ENCODE measurements around the gene SHROOM3.

SHROOM3 gene

DNA sequence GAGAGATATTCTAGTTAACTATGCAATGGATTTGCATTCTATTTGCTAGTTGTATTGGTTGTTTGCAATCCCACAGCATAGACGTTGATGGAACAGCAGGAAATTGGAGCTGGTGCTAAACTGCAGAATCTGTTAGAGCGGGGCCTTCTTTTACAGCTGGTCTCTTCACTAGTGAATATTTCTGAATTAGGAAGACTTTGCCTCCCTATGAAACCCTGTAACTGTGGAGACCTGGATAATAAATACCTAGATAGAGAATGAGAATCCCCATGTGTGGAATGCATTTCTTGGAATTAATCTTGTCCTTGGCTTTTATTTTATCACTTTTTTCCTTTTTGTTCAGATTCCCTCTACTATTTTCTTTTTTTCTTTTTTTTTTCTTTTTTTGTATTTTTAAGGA is 109.7 kb downstream of the SHROOM3 start:
- no peak for DNase-seq

DNA sequence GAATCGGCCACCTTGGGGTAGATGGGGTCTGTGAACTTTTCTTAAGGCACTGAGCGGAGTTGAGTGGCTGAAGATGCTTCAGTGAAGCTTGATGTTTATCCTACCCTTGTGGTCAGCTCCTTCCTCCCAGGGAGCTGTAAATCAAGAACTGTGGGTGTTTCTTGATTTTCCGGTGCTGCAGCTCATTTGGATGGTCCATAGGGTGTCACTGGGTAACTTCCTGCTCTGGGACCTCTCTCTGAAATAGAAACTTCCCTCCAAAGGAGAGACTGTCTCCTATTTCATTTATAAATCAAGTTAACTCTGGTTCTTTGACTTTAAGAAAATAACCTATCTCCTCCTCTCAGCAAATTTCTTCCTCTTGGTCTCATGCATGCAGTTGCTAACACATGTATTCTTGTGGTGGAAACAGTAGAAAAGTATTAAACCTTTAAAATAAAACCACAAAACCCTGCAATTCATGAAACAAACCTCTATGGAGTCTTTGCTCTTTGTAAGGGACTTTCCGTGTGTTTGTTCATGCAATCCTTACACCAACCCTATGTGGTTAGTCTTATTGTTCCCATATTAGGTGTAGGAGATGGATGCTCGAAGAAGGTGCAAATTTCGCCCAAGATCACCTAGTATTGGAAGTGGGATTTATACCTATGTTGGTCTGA is 110.3 kb downstream of the SHROOM3 start:
- DNase-seq: no peak

DNA sequence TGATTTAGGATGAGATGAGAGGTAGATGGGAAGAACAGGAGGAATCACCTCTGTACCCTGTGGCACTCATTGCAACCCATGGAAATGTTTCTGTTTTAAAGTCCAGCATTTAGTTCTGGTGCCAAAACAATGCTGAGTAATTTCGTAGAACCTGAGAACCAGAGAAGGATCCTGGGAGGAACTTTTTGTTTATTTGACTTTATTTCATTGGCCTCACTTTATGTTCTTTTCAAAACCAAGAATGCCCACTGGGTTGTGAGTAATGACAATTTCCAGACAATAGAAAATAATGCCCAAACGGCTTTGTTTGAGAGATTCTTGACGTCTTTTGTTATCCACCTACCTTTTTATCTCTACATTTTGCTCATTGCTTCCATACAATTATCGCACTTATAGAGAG is 111.3 kb downstream of the SHROOM3 start:
- no peak for DNase-seq

DNA sequence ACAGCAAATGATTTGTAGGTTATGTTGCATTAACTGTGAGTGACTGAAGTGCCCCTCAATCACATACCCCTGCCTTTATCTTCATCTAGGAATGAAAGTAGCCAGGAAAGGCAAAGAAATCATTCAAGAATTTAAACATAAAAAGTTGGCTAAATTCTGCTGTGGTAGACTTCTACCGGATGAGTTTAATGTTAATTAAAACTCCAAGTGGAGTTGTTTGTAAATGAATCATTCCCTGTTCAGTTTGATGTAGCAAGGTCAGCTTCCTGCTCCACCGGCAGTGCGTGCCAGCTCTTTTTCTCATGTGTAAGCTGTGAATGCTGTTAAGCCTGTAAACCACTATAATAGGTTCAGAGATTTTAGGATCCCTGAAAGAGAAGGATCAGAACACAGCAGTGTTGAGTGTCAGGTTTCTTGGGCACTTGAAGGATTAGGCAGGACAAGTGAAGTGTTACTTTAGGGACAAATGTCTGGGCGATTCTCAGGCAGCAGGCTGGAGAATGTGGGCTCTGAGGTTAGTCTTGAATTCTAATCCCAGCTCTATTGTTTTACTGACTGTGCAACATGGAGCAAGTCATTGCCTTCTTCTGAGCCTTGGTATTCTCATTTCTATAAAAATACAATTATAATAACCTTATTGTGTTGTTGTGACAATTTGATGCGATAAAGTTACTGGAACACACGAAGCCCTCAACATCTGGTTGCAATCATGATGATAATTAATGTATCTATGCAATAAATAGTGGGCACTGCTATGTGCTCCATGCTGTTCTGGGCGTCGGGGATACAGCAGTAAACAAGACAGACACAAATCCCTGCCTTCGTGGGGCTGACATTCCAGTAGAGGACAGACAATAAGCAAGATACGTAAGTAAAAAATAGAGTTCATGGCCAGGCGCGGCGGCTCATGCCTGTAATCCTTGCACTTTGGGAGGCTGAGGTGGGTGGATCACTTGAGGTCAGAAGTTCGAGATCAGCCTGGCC is 112.0 kb downstream of the SHROOM3 start:
- no peak for DNase-seq

DNA sequence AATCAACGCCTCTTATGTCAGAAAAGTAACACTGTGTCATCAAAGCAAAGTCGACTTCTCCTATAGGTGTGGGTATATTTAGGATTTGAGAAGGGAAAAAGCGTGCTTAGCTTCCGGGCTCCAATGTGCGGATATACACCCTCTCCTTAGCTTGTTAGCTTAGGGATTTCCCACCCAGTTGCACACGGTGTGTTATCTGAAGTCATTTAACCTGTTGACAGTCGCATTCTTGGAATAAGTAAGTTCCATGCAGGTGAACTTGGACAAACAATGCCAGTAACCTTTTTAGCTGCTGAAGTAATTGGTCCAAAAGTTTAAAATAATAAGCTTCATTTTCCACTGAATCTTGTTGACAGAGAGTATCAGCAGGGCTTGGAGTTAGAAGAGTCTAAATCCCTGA is 113.7 kb downstream of the SHROOM3 start:
- no peak for DNase-seq

DNA sequence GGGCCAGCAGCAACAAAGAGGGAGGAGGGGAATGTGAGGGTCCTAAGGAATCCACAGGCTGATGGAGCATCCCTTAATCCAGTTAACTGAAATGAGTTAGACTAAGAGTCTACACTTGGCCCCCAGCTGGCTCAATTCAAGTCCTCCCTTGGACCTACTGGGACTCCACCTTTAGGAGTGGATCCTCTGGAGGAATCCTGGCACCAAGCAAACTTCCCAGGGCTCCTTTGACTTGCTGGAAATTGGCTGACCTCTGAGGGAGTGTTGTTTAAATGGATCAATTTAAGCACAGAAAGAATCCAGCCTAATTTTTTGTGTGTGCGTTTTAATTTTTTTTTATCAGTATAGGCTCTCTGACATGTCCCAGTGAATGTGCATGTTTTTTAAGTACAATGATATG is 114.7 kb downstream of the SHROOM3 start:
- DNase-seq: no peak

DNA sequence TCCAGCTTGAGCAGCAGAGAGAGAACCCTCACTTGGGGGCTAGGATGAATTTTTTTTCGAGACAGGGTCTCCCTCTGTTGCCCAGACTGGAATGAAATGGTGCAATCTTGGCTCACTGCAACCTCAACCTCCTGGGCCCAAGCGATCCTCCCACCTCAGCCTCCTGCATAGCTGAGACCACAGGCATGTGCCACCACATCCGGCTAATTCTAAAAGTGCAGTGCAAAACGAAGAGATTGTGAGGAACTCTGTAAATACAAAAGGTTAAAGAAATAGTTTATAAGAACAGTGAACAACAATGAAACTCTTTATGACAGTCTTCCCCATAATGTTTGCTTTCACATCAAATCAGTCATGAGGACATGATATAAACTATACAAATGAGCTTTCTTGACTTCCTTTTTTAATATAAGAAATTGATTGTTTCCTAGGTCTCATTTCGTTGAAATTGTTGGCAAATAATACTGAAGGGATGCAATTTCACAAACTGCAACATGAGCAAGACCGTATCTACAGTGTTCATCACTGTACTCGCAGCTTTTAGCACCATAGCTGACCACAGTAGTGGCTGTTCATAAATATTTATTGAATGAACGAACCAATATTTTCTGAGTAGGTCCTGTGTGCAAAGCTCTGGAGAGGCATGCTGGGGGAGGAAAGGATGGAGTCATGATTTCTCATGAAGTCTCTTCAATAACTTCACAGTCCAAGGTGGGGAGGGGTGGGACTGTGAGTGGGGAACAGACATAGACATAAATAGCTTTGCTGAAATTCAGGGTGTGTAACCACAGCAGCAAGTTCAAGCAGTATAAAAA is 116.1 kb downstream of the SHROOM3 start:
- DNase-seq: no peak

DNA sequence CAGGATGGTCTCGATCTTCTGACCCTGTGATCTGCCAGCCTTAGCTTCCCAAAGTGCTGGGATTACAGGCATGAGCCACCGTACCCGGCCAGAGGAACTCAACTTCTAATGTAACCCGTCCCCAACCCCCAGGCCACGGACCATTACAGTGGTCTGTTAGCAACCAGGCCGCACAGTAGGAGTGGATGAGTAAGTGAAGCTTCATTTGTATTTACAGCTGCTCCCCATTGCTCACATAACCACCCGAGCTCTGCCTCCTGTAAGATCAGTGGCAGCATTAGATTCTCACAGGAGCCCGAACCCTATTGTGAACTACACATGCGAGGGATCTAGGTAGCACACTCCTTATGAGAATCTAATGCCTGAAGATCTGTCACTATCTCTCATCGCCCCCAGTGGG is 119.6 kb downstream of the SHROOM3 start:
- no peak for DNase-seq

DNA sequence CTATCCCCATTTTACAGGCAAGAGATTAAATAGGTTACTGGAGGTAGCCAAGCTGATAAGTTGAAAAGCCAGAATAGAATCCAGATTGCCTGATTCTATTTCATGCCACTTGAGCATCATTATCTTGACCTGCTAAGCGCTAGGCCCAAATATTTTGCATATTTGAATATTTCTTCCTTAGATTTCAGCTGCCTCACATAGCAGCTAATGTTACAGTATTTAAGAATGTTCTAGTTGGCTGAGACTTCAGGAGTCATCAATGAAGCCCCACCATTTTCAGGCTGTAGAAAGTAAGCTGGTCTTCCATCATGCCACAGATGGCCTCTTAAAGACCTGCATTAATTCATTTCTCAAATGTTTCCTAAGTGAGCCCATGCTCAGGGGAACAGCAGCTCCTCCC is 121.4 kb downstream of the SHROOM3 start:
- no peak for DNase-seq

DNA sequence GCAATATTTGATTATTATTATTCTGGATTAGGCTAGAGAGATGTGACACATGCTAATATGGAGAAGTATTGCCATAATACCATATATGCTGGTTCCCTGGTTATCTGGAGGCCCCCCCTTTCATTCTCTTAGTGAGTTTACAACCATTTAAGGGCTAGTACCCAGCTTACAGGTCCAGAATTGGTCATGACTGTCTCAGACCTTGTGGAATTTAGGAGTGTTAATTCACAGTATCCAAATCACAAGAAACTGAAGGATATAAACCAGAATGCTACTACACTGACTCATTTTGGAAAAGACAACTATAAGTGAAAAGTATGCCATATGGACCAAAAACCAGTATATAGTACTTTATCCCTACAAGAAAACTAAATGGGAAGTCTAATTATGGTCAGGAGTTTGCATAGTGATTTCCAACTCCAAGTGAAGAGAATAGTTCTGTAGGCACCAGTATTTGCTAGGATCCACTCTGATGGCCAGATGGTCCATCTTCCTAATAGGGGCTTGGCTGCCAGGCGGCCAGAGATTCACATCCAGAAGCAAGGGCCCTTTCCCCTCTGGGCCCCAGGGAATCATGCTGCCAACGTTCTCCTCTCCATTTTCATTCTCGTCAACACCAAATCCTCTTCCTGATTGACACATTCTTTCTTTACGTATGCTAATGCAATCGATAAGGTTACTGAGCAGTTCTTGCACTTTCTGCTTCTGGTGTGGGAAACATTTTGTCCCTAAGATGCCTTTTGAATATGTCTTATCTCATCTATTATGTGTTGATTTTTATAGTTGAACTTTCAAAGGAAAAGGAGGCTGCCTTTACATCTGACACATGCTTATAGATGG is 123.6 kb downstream of the SHROOM3 start:
- DNase-seq: no peak

DNA sequence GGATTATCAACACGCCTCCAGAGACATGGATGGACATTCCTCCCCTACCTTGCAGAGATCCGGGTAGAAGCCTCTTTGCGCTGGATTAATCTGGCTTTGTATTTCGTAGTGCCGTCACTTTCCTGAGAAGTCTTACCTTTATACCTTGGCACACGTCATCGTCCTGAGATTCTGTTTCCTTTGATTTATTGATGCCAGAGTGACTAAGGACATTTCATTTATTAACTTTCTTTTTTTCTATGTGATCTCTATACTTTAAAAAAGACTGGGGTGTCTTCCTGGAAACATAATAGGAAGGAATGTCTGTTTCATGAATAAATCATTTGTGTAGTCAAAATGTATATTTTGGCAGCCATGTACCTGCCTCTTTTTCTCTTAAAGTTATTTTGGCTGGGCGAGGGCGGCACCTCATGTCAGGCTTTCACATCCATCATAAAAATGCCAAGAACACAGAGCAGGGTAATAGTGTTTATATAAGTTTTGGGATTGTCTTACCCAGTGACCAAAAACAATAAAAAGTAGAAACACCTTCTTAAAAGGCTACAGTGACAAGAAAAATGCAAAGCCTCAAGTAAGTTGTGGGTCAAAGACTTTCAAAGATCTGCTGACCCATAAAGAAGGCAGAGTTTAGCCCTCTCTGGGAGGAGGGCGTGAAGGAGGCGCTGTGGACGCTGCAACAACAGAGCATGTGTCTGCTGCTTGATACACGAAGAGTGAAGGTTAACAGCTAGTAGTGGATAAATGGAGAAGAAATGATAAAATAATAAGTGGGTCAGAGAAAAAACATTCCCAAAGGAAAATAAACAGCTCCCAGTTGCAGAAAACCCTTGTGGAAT is 124.4 kb downstream of the SHROOM3 start:
- no peak for DNase-seq

DNA sequence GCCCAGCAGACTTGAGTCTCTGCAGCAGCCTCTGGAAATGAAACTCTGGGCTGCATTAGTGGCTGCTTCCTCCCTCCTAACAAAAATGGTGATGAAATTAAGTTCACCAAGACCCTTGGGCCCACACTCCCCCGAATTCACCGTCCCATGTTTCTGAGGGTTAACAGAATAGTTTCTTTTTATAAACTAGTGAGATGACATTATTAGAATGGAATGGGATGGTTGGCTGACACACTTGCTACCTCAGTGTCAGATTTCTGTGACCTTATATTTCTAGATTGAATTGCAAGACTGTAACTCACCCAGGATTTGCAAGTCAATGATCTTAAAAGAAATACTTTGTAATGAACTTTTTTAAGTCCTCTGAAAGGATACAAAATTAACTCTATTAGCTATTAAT is 127.1 kb downstream of the SHROOM3 start:
- DNase-seq: no peak

DNA sequence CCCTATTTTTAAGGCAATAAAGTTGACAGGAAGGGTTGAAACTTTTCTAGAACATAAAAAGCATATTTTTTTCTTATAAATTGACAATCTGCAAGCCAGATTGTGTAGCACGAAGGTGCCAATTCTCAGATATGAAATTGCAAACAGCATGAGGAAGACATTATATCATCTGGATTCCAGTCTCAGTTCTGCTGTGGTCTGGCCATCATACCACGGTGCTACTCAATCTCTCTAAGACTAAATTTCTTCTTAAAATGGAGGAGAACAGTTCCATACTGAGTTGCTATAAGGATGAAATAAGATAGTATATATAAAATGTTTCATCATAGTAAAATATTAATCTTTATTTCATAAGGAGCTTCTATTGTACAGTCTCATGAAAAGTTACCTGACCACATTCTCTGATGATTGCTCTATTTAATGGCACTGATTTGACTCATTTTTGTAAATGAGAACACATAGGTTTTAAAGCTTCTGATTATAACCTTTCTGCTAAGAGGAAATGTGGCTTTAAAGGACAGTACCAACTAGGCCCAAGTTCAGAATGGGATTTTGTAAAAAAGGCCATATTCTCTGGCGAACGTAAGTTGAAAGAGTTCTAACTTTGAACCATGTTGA is 127.9 kb downstream of the SHROOM3 start:
- DNase-seq: no peak

DNA sequence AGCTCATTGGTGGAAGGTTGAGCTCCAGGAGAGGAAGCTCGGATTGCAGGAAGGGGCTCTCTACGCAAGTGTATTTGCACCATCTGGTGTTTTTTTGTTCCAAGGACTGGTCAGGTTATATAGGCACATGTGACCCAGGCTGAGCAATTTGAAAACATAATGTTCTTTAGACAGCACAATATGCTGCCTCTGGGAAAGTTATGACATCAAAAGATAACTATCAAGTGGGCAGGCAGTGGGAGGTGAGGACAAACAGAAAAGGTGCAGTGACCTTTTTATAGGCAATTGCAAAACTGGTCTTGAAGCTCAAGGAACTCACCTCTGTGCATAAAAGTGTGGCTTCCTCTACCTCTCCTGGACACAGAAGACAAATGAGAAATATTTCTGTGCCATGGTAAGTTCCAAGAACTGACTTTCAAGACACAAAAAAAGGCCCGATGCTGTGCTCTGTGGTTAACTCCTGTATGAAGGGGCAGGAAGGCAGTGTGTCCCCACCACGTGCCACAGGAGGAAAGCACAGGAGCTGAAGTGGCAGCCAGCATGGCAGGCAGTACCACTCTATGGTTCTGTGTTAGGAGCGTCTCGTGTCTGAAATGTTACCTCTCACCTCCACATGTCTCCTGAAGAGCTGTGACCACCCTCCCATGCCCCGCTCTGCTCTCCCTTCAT is 128.6 kb downstream of the SHROOM3 start:
- DNase-seq: no peak

DNA sequence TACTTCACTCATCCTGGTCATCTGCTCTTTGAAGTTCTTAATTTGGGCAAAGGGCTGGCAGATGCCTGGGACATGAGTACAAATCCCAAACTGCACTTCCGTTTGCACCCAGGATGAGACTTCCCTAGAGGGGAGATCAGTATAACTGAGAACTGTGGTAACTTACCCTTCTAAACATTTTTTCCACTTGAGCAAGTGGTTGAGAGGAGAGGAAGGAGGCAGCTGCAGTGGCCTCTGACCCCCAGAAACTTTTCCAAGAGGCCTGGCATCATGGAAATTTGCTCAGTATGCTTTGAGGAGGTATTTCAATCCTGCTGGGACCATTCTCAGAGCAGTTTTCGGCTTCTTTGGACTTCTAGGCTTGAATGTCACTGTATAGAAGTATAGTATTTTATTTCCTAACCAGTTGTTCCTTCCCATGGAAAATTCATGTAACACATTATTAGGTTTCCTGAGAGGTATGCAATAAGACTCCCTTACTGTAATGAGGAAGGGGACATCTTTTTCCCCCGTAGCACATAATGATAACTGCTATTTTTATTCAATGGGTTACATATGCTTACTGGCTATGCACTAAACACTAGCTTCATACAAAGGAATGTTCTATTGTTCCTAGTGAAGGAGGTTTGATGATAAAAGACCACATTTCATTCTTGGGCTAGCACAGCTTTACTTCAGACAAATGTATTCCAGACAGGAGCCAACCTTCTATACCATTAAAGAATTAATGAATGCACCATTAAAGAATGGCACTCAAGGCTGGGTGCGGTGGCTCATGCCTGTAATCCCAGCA is 129.3 kb downstream of the SHROOM3 start:
- no peak for DNase-seq

DNA sequence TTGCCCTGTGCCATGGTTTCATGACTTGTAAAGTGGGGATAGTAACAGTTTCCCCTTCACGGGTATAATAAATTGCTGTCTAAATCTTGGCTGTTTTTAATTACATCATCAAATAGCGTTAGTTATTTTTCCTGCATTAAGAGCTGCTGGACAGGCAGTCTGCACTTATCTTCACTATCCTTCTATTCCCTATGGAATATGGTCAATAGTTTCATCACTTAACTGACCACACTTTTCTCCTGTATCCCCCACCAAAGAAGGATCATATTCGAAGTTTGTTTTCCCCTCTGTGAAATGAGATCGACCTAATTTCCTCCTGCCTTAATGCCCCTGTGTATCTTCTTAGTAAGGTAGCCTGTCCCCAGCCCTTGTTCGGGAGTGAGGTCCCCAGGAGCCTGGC is 133.2 kb downstream of the SHROOM3 start:
- no peak for DNase-seq

DNA sequence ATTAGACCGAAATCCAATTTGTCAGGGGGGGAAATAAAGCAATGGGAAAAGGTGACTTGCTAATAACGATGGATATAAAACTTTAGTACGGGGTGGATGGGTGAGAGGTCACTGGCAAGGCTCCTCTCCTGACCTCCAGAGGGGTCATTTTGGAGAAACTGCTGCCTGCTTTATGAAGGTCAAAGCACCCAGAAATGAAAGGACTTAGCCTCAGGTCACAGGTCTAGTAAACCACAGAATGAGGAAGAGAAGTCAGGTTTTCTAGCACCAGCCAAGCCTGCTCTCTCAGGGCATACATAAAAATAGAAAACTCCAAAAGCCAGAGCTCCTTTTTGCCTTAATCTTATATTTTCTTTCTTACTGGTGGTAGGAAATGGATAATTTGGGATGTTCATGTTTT is 134.2 kb downstream of the SHROOM3 start:
- DNase-seq: no peak

DNA sequence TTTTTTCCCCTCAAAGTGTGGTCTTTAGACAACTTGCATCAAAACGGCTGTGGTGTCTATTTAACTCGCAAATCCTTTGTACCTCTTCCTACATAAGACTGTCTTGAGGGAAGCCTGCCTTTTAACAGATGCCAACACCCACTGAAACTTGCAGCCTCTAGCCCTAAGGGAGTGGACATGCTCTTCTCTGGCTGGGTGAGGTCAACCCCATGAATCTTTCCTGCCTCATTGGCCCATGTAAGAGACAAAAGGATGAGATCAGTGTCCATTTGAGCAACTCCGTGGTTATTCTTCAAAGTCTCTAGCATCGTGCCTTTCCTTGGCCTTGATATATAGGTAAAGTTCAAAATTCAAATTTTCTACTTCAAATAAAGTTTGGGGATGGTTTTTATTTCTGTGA is 134.7 kb downstream of the SHROOM3 start:
- no peak for DNase-seq

DNA sequence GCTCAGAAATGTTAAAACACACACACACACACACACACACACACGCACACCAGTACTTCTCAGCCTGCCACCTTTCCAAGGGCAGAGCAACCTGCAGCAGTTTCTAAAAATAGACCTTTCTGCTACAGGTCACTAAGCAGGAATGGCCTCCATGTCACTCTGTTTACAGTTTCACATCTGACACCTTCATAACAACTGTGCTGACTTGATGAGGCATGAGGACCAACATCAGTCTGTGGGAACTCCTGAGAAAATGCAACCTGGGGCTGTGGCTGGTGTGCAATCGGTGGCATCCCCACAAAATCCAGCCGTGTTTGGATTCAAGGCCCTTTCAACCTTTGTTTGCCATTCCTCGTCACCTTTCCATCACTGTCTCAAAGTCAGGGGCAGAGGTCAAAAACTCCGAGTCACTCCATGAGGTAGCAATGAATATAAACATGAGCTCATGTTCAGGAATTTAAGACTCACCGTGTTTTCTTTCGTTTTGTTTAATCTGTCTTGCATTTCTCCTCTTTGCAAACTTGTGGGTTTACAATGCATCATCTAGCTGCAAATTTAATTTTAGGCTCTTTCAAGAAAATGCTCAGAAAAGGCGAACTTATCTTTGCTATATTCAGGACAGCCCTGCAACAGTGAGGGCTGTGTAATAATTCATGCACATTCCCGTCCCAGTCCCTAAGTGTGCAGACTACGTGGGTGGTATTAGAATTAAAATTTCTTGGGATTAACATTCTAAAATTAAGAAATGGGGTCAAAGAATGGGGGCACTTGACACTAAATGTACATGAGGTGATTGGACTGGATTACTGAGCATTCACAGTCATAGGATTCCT is 135.3 kb downstream of the SHROOM3 start:
- no peak for DNase-seq

All from activated effector memory CD4-positive, alpha-beta T cell treated with Interleukin-2 at 50 U/mL for 16 hours (primary cell).